MM.1S (cell line): ENCODE data around the gene GP5.

Source experiments
- DNase-seq: peaks from one replicate; pipeline ENCODE4 v3.0.0-alpha.2; 2015
- H2AFZ ChIP-seq: fragments of 300-600 bp; sonication (generic); 2 replicates; pipeline ENCODE4 v1.6.0; 2016; ENCODE audit warnings: antibody characterized with exemption, low read length
- H3F3A ChIP-seq: fragments of 300-600 bp; sonication (generic); 2 replicates; pipeline ENCODE4 v1.6.1; 2016; ENCODE audit warnings: mild to moderate bottlenecking, antibody characterized with exemption, low read length, moderate library complexity, mixed read lengths; ENCODE audit not compliant: insufficient read depth
- H3K27ac ChIP-seq: fragments of 300-600 bp; sonication (generic); 2 replicates; pipeline ENCODE4 v1.5.1; 2016; ENCODE audit warnings: mild to moderate bottlenecking, low read length
- H3K27me3 ChIP-seq: fragments of 300-600 bp; sonication (generic); replicated peaks from 2 replicates; pipeline ENCODE4 v1.6.0; 2016; ENCODE audit warnings: low read length; ENCODE audit not compliant: insufficient read depth
- H3K36me3 ChIP-seq: fragments of 300-600 bp; sonication (generic); replicated peaks from 2 replicates; pipeline ENCODE4 v1.6.1; 2016; ENCODE audit warnings: mild to moderate bottlenecking, low read length, mixed read lengths; ENCODE audit not compliant: insufficient read depth
- H3K4me1 ChIP-seq: fragments of 300-600 bp; sonication (generic); 2 replicates; pipeline ENCODE4 v1.6.1; 2016; ENCODE audit warnings: low read length, mixed read lengths
- H3K4me2 ChIP-seq: fragments of 300-600 bp; sonication (generic); 2 replicates; pipeline ENCODE4 v1.6.0; 2016; ENCODE audit warnings: low read depth, low read length
- H3K4me3 ChIP-seq: fragments of 300-600 bp; sonication (generic); 2 replicates; pipeline ENCODE4 v1.5.1; 2016; ENCODE audit warnings: low read length, mixed read lengths
- H3K79me2 ChIP-seq: fragments of 300-600 bp; sonication (generic); 2 replicates; pipeline ENCODE4 v1.6.1; 2016; ENCODE audit warnings: mixed run types, low read length, mixed read lengths
- H3K9ac ChIP-seq: fragments of 300-600 bp; sonication (generic); 2 replicates; pipeline ENCODE4 v1.6.1; 2016; ENCODE audit warnings: low read length, mixed read lengths
- H3K9me2 ChIP-seq: fragments of 300-600 bp; sonication (generic); replicated peaks from 2 replicates; pipeline ENCODE4 v1.6.1; 2016; ENCODE audit warnings: mild to moderate bottlenecking, low read length, mixed read lengths; ENCODE audit not compliant: insufficient read depth
- H3K9me3 ChIP-seq: fragments of 300-600 bp; sonication (generic); replicated peaks from 2 replicates; pipeline ENCODE4 v1.6.1; 2016; ENCODE audit warnings: mild to moderate bottlenecking, low read length, mixed read lengths; ENCODE audit not compliant: insufficient read depth
- H4K20me1 ChIP-seq: fragments of 300-600 bp; sonication (generic); 2 replicates; pipeline ENCODE4 v1.6.1; 2016; ENCODE audit warnings: mild to moderate bottlenecking, low read length, moderate library complexity, mixed read lengths; ENCODE audit not compliant: insufficient read depth
- EZH2 ChIP-seq: fragments of 300-600 bp; sonication (generic); optimal IDR thresholded peaks from 2 replicates; pipeline ENCODE3; 2017; ENCODE audit warnings: low read depth, mild to moderate bottlenecking, antibody characterized with exemption, low read length, mixed read lengths
- EZH2phosphoT487 ChIP-seq: fragments of 300-600 bp; sonication (generic); IDR thresholded peaks from 2 replicates; pipeline ENCODE4 v1.6.1; 2018; ENCODE audit warnings: antibody characterized with exemption, low read length
- TF ChIP-seq, protein P1 (sequence below): fragments of 300-600 bp; sonication (generic); IDR thresholded peaks from 2 replicates; pipeline ENCODE4 v1.5.1; 2016; ENCODE audit warnings: antibody characterized with exemption, low read length, mixed read lengths

Gene GP5

DNA sequence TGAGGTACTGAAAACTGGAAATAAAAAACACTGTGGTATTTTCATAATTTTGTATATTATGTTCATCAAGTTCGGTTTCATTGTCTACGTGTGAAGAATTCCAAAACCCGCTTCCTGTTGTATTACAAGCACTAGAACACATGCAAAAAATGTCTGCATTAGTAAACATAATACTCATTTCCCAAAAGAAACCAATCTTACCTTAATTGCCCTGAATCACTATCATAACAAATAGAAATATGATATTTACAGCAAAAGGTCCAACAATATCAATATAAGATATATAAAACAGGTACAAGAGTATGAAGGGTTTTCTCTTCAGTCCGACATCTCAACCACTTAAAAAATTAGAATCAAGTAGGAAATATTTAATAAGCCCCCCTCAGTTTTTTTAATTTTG lies 26.3 kb upstream of the GP5 start:
- Histone ChIP-seq H3K9me3 (no peaks in the 10 kb centered on the region), H2AFZ (no peak overlapping the region), H3F3A (no peaks in the 10 kb centered on the region), H3K27me3 (no peaks in the 10 kb centered on the region), H3K9ac (no peak overlapping the region), H4K20me1 (no peaks in the 10 kb centered on the region), H3K79me2 (no peaks in the 10 kb centered on the region), H3K36me3 (peaks cover 16% of the 10 kb centered on the region; the same call in 1 of the 2 replicates), H3K4me2 (no peak overlapping the region), H3K4me1 (no peaks in the 10 kb centered on the region), H3K9me2 (no peaks in the 10 kb centered on the region), H3K27ac (no peak overlapping the region), H3K4me3 (no peak overlapping the region)
- DNase-seq: no peak
- no peak for TF ChIP-seq EZH2phosphoT487
- TF ChIP-seq, protein P1, sequence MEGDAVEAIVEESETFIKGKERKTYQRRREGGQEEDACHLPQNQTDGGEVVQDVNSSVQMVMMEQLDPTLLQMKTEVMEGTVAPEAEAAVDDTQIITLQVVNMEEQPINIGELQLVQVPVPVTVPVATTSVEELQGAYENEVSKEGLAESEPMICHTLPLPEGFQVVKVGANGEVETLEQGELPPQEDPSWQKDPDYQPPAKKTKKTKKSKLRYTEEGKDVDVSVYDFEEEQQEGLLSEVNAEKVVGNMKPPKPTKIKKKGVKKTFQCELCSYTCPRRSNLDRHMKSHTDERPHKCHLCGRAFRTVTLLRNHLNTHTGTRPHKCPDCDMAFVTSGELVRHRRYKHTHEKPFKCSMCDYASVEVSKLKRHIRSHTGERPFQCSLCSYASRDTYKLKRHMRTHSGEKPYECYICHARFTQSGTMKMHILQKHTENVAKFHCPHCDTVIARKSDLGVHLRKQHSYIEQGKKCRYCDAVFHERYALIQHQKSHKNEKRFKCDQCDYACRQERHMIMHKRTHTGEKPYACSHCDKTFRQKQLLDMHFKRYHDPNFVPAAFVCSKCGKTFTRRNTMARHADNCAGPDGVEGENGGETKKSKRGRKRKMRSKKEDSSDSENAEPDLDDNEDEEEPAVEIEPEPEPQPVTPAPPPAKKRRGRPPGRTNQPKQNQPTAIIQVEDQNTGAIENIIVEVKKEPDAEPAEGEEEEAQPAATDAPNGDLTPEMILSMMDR: no peak
- TF ChIP-seq EZH2: no peak

DNA sequence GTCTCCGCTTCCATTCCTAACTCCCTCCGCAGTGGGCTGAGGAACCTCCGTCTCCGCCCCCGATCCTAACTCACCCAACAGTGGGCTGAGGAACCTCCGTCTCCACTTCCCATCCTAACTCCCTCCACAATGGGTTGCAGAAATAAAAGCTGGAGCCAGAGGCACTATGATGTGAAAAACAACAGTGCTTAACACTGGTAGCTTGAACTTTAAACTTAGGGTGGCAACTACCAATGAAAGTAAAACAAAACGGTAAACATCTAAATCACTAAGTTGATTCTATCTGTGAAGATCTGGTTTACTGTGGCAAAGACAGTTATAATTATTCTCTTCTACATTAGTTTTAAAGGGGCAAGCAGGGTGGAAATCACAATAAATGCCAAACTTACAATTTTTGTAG lies 25.9 kb upstream of the GP5 start:
- Histone ChIP-seq H3K9me2 (no peaks in the 10 kb centered on the region), H3K36me3 (peaks cover 14% of the 10 kb centered on the region; the same call in 1 of the 2 replicates), H3K9me3 (no peaks in the 10 kb centered on the region), H3K4me3 (no peak overlapping the region), H3F3A (no peaks in the 10 kb centered on the region), H3K27me3 (no peaks in the 10 kb centered on the region), H3K4me2 (no peak overlapping the region), H3K79me2 (no peaks in the 10 kb centered on the region), H4K20me1 (no peaks in the 10 kb centered on the region), H3K27ac (no peak overlapping the region), H2AFZ (no peak overlapping the region), H3K4me1 (no peaks in the 10 kb centered on the region), H3K9ac (no peak overlapping the region)
- no peak for TF ChIP-seq EZH2phosphoT487
- TF ChIP-seq EZH2: no peak
- TF ChIP-seq, protein P1: no peak
- no peak for DNase-seq

DNA sequence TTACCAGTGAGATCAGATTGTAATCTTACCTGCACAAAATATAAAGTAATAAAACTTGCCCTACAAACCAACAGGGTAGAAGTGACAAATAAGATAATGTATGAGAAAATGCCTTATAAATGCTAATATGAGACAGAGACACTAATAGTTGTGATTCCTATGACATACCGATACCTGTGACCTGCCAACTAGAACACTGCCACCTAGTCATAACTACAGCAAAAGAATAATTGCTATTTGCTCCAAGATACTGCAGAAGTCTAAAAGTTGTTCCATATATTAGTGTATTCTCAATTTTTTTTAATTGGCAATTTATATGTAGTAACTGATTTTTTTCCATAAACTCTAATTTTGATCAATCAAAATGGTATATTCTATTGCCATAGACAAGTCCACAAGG lies 25.3 kb upstream of the GP5 start:
- no peak overlapping the region for H3K4me3 ChIP-seq
- H3F3A ChIP-seq: no peaks in the 10 kb centered on the region
- H3K27ac ChIP-seq: no peak overlapping the region
- no peak overlapping the region for H3K4me2 ChIP-seq
- no peak overlapping the region for H2AFZ ChIP-seq
- TF ChIP-seq EZH2phosphoT487 (no peak), EZH2 (no peak)
- TF ChIP-seq, protein P1: no peak
- H4K20me1 ChIP-seq: no peaks in the 10 kb centered on the region
- no peaks in the 10 kb centered on the region for H3K9me3 ChIP-seq
- no peaks in the 10 kb centered on the region for H3K9me2 ChIP-seq
- H3K9ac ChIP-seq: no peak overlapping the region
- peaks cover 8% of the 10 kb centered on the region; the same call in 1 of the 2 replicates for H3K36me3 ChIP-seq
- no peaks in the 10 kb centered on the region for H3K27me3 ChIP-seq
- no peaks in the 10 kb centered on the region for H3K4me1 ChIP-seq
- H3K79me2 ChIP-seq: no peaks in the 10 kb centered on the region
- DNase-seq: no peak
